Umbilical cord (tissue), 2 donors: ENCODE data around the gene GRID1. TPM values are rescaled to one million over a fixed set of nuclear protein-coding genes. Genes with fewer than 3 reads are reported as not detected.

Experiments used
- DNase-seq: peaks from one replicate; pipeline ENCODE4 v3.0.0-alpha.2; 2015; ENCODE audit warnings: low spot score
- total RNA-seq: library from RNA; depleted of rRNA; stranded (reverse); fragments of >200 nt; gene quantifications from one replicate; pipeline ENCODE4 v1.2.3, GENCODE V29; 2014; ENCODE audit warnings: low replicate concordance; ENCODE audit not compliant: insufficient read depth

GRID1 gene
- total RNA-seq, 1 donor from 2014 or later = 7.2 TPM

DNA sequence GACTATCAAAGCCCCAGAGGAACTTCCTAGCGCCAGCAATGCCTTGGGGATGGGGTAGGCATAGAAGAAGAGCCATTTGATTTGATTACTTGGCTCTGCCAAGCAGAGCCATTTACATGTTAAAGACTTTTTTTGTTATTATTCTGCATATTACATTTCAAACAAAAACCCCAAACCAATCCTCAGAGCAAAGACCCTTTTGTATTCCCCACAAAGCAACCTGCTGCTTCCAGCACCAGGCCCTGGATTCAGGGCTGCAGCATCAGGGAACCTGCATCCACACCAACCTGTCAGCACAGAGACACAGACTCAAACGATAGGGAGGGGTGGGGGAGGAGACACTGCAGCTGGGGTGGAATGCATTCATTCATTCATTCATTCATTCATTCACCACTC lies 73.2 kb downstream of the GRID1 start:
- DNase-seq = no peak

GRCh38 chr10:86292462-86293395 lies 73.9 kb downstream of the GRID1 start:
- DNase-seq = no peak

DNA sequence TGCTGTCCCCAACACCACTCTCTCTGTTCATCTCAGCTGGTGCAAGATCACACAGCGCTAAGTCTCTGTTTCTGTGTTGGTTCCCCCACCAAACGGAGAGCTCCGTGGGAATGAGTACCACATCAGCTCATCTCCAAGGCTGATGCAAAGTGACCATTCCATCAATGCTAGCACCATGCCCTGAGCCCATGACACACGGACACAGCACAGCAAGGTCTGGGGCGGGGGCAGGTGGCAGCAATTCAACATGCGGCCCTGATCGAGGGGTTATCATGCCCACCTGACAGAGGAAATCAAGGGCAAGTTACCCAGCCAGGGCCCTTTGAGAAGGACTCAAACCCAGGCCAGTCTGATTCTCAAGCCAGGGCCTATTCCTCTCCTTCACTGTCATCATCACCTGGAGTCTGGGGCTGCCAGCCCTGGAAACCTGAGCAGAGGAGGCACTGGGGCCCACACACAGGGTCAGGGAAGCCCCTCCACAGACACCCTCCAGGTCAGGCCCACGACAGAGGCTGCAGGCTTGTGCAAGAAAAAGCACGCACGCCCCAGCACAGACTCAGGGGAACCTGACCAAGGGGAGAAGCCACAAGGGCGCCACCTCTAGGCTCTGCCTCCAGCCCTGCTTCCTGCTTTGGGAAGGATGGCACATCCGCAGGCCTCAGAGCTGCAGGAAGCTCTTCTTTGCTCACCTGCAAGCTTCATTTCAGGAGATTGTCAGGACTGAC lies 74.8 kb downstream of the GRID1 start:
- no peak for DNase-seq

GRCh38 chr10:86290933-86291615 lies 75.5 kb downstream of the GRID1 start:
- DNase-seq = no peak

- no peak for DNase-seq
These were observed 77.1 kb downstream of the GRID1 start for GRCh38 chr10:86289577-86289868.

- DNase-seq = no peak
These were observed 77.7 kb downstream of the GRID1 start for GRCh38 chr10:86288695-86289576.

- DNase-seq = no peak
These were observed 78.5 kb downstream of the GRID1 start for GRCh38 chr10:86287966-86288579.

DNA sequence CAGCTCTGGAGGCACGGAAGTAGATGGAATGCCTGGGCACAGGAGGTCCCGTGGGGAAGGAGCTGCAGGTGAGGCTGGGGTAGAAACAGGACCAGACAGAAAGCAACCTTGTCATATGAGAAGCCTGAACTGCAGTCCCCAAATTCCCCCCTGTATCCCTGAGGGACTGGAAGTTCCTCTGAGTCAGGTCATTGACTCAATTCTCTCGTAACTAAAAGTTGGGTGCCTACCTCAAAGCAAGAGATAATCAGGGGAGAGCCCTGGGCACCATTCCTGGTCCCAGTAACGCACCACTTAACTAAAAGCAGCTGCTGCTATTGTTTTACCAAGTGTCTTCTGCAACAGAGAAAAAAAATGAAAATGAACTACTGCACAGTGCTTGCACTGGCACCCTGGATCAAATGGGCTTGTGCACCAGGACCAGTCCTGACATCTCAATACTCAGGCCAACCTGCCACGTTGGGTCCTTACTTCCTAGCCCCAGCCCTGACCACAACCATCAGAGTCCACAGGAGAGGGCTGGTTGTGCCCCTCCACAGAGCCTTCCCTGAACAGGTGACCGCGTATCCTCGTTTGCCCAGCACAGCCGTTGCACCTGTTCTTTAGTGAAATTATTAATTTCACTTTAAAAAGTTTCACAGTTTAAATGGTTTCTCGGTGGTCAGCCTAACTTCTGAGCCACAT lies 79.3 kb downstream of the GRID1 start:
- no peak for DNase-seq

DNA sequence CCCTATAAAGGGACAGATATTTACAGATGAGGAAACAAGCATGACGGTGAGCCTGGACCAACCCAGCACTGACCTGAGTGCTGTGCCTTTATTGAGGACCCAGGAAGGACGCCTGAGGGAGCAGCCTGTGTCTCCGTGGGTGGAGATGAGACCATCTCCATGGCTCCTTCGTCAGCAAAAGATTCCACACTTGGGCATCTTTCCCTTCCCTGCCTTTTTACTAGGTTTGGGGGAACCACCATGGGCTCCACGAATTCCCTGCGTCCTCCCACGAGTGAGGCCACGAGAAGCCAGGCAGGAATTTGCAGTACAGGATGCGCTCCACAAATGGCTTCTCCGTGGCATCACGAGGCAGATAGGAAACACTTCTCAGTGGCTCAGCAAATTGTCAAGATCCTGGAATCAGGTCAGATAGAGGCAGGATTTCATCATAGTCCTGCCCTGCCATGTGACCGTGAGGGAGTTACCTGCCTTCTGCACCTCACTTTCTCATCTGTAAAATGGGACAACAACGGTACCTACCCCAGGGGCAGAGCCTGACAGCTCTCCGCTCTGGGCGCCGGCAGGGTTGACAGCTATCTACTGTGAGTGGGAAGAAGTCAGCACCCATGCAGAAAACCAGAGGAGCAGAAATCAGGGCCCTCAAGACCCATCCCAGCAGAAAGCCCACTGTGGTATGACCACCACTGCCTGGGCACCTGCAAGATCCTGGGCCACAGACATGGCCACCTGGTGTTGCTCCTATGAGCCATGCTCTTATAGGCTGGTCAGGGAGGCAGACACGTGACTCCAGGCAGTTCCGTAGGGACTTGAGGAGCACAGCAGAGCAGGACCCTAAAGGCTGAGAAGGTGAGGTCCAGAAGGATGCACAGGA lies 80.1 kb downstream of the GRID1 start:
- DNase-seq = no peak

DNA sequence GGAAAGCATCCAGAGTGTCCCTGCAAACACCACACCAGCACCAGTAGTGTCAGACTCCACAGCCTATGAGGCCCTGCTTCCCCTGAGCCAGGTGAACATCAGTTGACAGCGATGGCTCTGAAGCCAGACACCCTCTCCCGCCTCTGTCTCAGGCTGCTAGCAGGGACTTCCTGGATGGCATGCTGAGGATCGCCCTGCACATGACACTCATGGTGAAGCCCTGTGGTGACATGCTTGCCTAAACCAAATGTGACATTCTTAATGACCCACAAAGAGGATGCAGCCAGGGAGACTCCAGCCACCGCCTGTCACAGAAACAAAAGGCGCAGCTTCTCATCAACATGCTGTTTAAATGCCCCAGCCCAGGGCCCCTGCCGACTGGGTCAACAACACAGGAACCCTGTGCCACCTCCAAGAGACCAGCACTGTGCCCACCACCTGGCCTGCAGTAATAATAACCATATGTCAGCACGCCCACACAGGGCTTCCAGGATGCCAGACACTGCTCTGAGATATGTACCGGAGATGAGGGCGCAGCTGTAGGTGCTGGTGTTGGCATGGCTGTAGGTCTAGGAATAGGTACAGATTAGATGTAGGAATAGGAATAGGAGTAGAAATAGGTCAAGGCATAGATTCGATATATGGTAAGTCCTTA lies 81.3 kb downstream of the GRID1 start:
- no peak for DNase-seq

GRCh38 chr10:86284355-86285105 lies 82.1 kb downstream of the GRID1 start:
- no peak for DNase-seq

DNA sequence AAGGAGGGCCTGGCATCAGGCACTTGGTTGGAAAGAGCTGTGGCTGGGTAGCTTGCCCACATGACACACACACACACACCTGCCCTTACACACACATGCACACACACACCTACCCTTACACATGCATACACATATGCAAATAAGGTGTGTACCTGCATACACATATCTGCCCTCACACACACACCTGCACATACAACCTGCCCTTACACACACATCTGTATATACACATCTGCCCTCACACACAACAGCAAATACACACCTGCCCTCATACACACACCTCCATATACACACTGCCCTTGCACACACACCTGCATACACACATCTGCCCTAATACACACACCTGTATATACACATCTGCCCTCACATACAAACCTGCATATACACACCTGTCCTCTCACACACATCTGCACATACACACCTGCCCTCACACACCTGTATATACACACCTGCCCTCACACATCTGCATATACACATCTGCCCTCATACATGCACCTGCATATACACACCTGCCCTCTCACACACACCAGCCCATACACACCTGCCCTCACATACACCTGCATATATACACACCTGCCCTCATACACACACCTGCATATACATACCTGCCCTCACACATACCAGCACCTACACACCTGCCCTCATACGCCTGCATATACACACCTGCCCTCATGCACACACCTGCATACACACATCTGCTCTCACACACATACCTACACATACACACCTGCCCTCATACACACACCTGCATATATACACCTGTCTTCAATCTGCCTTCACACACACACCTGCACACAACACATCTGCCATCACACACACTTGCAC lies 82.9 kb downstream of the GRID1 start:
- no peak for DNase-seq

DNA sequence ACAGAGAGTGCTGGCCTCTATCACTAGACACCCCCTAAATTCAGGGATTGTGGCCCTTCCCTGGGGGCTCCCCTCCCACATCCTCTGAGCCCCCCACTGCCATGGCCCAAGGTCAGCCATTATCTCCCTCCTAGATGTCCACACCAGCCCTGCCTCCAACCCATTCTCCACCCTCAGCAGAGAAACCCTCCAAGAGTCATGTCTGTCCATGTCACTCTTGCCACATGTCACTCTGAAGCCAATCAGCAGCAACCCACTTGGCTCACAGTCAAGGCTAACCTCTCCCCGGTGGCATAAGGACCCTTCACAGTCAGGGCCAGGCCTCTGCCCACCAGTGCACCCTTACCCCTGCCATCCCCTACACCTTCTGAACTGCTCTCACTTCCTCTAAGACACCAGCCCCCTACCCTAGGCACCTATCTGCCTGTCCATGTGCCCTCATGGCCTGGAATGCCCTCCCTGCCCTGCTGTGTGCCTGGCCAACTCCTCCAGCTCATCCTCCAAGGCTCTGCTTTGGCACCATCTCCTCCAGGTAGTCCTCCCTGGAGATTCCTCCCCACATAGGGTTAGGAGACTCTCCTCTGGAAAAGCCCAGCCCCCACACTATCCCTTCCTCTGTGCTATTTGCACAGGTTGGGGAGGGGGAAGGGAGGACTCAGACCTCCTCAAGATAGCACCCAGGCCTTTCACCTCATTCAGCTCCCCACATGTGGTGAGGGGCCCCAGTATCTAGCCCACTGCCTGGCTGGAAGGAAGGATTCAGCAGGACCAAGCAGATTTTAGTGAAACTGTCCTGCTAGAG lies 83.7 kb downstream of the GRID1 start:
- DNase-seq = no peak

DNA sequence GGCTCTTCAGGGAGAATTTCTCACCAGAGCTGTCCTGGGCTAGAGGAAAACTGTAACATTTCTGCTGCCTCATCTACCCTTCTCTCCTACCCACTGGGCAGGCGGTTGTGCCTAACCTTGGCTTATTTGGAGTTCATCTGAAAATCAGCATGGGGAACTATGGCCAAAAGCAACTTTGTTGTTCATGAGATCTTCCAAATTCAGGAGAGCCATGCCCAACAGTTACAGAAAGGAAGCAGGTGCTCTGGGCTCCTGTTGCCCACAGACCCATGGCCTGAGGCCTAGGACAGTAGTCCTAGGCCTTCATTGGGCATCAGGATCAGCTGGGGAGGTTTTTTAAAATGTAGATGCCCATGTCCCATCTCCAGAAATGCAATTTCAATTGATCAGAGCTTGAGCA lies 85.2 kb downstream of the GRID1 start:
- DNase-seq = no peak

DNA sequence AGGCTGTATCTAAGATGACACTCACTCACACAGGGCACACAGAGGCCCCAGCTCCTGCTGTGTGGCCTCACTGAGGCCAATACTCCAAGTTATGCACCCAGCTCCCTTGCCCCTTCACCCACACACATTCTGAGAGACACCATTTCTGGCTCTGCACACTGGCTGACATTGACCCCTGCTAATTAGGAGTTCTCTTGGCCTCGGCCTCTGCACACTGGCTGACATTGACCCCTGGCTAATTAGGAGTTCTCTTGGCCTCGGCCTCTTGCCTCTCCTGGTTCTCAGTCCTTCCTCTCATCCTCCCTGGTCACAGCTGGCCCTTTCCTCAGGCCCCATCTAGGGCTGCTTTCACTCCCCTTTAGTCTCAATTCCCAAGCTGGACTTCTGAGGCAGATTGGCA lies 97.3 kb downstream of the GRID1 start:
- no peak for DNase-seq
